Renal pelvis (tissue), 4 donors: ENCODE results near the gene CNN3. TPM values are rescaled to one million over a fixed set of nuclear protein-coding genes. Genes with fewer than 3 reads are reported as not detected.
"Not testable (repeated sequence)": the region's sequence is repeated elsewhere in the genome, so short reads cannot be mapped to it uniquely, and the experiment has no call there.

Experiments
- DNase-seq: peaks from one replicate; pipeline ENCODE4 v3.0.0-alpha.2; 2013
- polyA plus RNA-seq, 3 donors: library from polyadenylated mRNA; unstranded; fragments of 120-200 nt; gene quantifications; one replicate each; pipeline ENCODE4 v1.2.1, GENCODE V29; 2013; ENCODE audit not compliant: insufficient read length in 3 of 3

CNN3 gene
- polyA plus RNA-seq, 3 donors = 287 to 345 (median 328) TPM

GRCh38 chr1:94953107-94953506 is 26.2 kb upstream of the CNN3 start:
- DNase-seq = no peak

GRCh38 chr1:94952539-94952938 is 25.6 kb upstream of the CNN3 start:
- DNase-seq = no peak

GRCh38 chr1:94951509-94952208 is 24.7 kb upstream of the CNN3 start:
- no peak for DNase-seq

- DNase-seq = no peak
Observed at GRCh38 chr1:94951046-94951445, 24.1 kb upstream of the CNN3 start.

- DNase-seq = no peak
Observed at GRCh38 chr1:94949681-94950661, 23.1 kb upstream of the CNN3 start.

GRCh38 chr1:94947437-94947836 is 20.5 kb upstream of the CNN3 start:
- no peak for DNase-seq

GRCh38 chr1:94946886-94947285 is 20.0 kb upstream of the CNN3 start:
- no peak for DNase-seq

- DNase-seq = no peak
Observed at GRCh38 chr1:94942171-94943128, 15.5 kb upstream of the CNN3 start.

- DNase-seq = not testable (repeated sequence)
Observed at GRCh38 chr1:94941480-94941879, 14.6 kb upstream of the CNN3 start.

- no peak for DNase-seq
Observed at GRCh38 chr1:94940738-94941137, 13.8 kb upstream of the CNN3 start.

GRCh38 chr1:94937820-94938219 is 10.9 kb upstream of the CNN3 start:
- DNase-seq = no peak

- no peak for DNase-seq
Observed at GRCh38 chr1:94936861-94937620, 10.1 kb upstream of the CNN3 start.

- DNase-seq = no peak
Observed at GRCh38 chr1:94935476-94935875, 8.6 kb upstream of the CNN3 start.

- DNase-seq = no peak
Observed at GRCh38 chr1:94935034-94935433, 8.1 kb upstream of the CNN3 start.

GRCh38 chr1:94934551-94934950 is 7.6 kb upstream of the CNN3 start:
- DNase-seq = no peak

- no peak for DNase-seq
Observed at GRCh38 chr1:94931254-94931841, 4.4 kb upstream of the CNN3 start.

- DNase-seq = no peak
Observed at GRCh38 chr1:94929351-94930217, 2.7 kb upstream of the CNN3 start.

GRCh38 chr1:94928293-94928939 is 1.5 kb upstream of the CNN3 start:
- no peak for DNase-seq
